GM12873 (cell line): Measurements from ENCODE around the gene LRRC3.

ENCODE experiments used
- CTCF ChIP-seq: IDR thresholded peaks from 2 replicates; pipeline ENCODE4 v1.5.1; 2012; ENCODE audit warnings: low read depth, mild to moderate bottlenecking, moderate library complexity, low read length, control low read depth; ENCODE audit not compliant: insufficient read depth; ENCODE audit errors: missing control alignments

The LRRC3 gene

DNA sequence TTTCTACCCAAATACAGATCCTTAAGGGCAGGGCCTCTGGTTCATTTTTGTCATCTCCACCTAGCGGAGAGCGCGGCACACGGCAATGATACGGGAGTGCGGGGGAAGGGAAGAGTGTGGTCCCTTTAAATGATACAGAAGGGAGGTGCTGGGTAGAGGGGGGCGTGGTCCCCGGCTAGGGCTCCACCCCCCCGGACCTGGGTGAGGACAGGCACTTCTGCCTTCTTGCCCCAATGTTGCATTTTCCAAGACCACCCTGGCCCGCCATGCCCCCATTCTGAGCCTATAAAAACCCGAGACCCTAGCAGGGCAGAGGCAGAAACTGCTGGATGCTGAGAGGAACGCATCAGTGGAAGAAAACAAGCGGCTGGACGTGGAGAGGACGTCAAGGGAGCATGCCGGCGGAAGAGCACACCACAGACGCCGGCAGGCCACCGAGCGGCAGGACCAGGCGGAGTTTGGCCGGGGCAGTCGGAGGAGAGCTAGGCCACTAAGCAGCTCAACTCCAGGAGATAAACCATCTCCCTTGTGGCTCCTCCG, 30.0 kb downstream of the LRRC3 start:
- no peak for TF ChIP-seq CTCF

DNA sequence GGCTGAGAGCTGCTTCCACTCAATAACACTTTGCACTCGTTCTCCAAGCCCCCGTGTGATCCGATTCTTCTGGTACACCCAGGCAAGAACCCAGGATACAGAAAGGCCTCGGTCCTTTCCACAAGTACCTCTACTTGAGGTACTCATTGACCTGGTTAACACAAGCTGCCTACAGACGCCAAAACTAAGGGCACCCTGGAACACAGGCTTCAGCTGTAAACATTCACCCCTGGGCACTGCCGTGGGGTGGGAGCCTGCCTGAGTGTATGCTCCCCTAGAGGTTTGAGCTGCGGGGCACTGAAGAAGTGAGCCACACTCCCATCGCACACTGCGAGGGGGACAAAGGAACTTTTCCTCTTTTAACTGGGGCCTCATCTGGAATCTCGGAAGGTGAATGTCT, 30.5 kb downstream of the LRRC3 start:
- TF ChIP-seq CTCF = no peak

DNA sequence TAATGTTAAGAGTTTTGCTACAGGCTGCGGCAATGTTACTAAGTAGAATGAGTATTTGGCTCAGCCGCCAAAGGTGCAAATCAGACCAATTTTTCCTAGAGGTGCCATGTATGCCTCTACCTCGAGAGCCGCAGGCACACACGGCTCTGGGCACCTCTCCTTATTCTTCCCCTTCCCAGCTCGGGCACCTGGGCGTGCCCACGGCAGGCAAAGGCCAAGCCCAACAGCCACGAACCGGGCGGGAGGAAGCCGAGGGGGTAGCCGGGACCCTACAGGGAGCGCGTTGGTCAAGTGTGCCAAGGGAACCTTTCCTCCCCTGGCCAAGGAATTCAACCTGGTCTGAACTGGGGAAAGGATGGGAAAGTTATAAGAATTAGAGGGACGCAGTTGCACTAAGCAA, 31.0 kb downstream of the LRRC3 start:
- no peak for TF ChIP-seq CTCF

- TF ChIP-seq CTCF = peak; percentile 65
Measured at GRCh38 chr21:44487831-44488230, 32.5 kb downstream of the LRRC3 start.

DNA sequence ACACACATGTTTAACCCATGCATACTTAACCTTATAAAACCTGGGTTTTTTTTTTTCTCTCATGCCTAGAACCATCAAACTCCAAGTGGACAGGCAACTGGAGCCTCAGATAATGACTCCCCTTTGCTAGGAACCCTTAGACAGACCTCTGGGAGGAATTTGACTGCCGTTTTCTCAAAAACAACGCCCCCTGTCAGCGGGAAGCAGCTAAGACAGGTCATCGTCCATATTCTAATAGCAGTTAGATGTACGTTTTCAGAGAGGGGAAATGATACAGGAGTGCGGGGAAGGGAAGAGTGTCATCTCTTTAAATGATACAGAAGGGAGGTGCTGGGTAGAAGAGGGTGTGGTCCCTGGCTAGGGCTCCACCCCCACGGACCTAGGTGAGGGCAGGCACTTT, 34.7 kb downstream of the LRRC3 start:
- TF ChIP-seq CTCF = no peak

DNA sequence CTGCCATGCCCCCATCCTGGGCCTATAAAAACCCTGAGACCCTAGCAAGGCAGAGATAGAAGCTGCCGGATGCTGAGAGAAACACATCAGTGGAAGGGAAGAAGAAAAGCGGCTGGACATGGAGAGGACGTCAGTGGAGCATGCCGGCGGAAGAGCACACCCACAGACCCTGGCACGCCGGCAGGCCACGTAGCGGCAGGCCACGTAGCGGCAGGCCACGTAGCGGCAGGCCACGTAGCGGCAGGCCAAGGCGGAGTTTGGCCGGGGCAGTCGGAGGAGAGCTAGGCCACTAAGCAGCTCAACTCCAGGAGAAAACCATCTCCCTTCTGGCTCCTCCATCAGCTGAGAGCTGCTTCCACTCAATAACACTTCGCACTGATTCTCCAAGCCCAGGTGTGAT, 35.1 kb downstream of the LRRC3 start:
- no peak for TF ChIP-seq CTCF

- no peak for TF ChIP-seq CTCF
Measured at GRCh38 chr21:44490816-44491215, 35.5 kb downstream of the LRRC3 start.
